HG02759 (cell line): ENCODE results near the gene DLG5.

Experiments
- ATAC-seq: cut with Tn5 transposase; IDR thresholded peaks from one replicate; pipeline ENCODE4 v1.9.1; 2021; ENCODE audit warnings: mild to moderate bottlenecking, moderate library complexity; ENCODE audit not compliant: unreplicated experiment

DLG5 gene

GRCh38 chr10:77896058-77896457, 30.5 kb downstream of the DLG5 start:
- no peak for ATAC-seq

DNA sequence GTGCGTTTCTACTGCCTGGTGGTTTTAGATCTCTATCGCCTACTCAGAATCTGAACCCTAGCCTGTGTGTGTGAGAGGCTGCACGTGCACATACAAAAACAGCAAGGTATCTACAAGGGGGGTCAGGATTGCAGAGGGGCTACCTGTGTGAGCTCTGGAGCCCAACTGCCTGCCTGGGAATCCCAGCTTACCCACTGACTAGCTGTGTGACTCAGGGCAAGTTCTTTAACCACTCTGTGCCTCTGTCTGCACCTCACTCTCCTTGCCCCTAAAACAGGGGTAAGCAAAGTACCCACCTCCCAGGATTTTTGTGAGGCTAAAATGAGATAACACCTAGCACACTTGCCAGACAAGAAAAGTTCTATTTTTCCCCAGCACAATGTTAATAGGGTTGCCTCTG, 32.5 kb downstream of the DLG5 start:
- ATAC-seq: no peak

- no peak for ATAC-seq
Measured at GRCh38 chr10:77893386-77893785, 33.2 kb downstream of the DLG5 start.

GRCh38 chr10:77892761-77893160, 33.8 kb downstream of the DLG5 start:
- no peak for ATAC-seq

- no peak for ATAC-seq
Measured at GRCh38 chr10:77892021-77892739, 34.4 kb downstream of the DLG5 start.

DNA sequence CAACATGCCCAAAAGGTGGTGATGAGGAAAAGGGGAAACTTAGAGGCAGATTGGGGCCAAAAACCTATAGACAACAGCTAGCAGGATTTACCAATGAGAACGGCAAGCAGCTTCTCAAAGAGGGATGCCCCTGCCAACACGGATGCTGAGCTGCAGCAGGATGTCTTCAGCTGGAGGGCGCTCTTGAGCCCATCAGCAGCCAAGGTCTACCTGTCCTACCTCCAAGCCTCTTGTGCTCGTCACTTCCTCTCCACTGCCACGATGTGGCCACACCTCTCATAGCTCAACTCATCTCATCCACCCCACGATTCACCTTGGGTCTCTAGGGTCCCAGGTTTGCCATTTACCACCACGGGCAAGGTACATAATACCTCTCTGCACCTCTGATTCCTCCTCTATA, 36.5 kb downstream of the DLG5 start:
- no peak for ATAC-seq

DNA sequence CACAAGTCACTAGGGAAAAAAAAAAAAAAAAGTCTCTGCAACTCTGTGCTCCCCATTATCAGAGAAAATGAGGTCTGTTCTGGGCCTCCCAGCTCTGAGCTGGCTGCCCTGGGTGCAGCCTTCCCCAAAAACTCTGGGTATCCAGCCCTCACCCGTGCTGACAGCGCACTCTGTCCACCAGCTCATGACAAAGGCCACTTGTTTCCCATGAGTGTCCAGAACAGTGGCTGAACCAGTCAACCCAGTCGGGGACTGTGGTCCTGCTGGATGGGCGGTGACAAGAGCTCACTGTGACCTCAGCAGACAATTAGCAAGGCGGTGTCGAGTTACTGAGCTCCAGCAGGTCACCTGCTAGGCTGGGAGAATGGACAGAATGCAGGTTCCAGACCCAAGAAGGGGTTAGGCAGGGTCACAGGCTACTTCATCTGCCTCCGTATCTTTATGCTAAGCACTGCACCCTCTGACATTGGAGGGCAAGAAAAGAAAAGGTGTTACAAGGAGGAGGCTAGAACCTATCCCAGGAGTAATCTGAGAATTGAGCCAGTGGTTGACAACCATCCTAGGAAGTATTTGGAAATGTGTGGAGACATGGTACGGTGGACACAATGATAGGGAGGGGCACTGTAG, 37.2 kb downstream of the DLG5 start:
- no peak for ATAC-seq

DNA sequence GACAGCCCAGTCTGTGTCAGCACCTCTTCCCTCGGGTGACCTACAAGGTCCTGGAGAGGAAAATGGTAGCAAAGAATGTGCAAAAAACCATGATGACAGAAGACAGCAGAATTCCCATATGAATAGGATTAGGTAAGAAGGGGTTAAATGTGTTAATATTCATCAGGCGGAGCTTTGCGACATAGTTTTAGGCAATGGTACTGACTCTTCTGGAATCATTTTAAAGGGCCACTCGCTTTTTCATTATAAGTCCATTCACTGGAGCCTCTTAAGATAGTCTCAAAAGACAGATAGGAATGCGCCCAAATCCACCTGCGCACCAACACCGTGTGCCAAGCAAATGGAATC, 38.2 kb downstream of the DLG5 start:
- no peak for ATAC-seq

DNA sequence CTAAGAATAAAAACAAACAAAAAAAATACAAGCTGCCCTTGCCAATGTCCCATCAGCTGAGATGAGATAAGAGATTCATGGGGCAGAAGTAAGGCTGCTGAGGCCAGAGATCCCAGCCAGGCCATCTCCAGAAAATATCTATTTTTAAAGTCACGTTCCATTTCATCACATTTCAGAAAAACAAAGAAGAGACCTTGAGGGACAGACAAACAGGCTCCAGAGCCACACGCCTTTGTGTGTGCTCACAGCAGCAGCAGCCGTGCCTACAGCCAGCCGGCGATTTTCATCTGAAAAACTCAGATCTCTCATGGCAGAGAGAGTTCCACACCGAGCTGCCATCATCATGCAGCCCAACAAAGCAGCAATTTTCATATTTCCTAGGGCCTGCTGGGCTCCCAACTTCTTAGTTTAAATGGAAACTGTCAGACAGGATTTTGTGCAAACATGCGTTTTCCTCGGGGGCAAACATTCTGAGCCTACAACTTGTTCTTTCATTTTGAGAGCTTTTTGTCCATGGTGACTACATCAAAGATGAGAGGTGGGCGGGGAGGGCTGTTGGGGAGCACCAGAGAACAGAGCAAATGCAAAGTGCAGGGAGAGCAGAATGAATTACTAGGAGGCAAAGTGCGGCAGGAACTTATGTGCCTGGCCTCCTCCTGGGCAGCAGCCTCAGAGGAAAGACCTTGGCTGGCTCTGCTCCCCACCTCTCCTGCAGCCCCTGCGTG, 38.8 kb downstream of the DLG5 start:
- no peak for ATAC-seq

GRCh38 chr10:77886795-77887355, 39.7 kb downstream of the DLG5 start:
- ATAC-seq: no peak

DNA sequence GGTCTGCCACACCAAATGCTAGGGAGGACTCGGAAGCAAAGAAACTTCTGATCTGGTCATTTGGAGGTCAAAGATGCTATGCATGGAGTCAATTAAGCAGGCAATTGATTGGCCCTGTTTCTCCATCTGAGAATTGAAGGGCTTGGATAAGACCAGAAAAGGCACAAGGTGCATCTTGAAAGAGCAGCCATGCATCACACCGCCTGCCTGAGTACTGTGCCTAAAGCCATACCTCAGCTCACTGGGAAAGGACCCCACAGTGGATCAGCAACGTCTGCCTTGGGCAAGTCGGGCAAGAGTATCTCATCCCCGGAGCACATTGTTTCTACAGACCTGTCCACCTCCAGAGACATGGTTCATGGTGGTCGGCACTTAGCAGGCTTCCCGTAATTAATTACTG, 42.4 kb downstream of the DLG5 start:
- no peak for ATAC-seq

- ATAC-seq: no peak
Measured at GRCh38 chr10:77881636-77882035, 44.9 kb downstream of the DLG5 start.

DNA sequence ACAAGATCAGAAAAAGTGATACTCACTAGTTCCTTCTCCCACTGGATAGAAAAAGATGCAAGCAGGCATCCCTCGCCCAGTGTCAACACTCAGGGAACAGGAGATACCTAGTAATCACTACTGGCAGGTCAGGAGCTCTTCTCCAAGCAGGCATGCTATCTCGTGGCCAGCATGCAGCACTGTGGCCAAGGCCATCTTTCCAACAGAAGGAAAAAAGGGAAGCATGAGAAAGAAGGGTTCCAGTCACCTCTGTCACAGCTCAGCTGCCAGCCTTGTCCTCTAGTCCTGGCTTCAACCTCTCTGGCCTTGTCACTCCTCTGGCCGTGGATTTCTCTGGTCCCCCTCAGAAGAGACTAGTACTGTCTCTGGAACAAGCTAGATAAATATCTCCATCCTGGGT, 45.3 kb downstream of the DLG5 start:
- no peak for ATAC-seq

- ATAC-seq: no peak
Measured at GRCh38 chr10:77879710-77880109, 46.8 kb downstream of the DLG5 start.

- no peak for ATAC-seq
Measured at GRCh38 chr10:77879065-77879464, 47.5 kb downstream of the DLG5 start.

- ATAC-seq: peak; percentile 68
Measured at GRCh38 chr10:77877441-77878344, 48.9 kb downstream of the DLG5 start.

- no peak for ATAC-seq
Measured at GRCh38 chr10:77875730-77876129, 50.8 kb downstream of the DLG5 start.

- ATAC-seq: no peak
Measured at GRCh38 chr10:77874872-77875271, 51.7 kb downstream of the DLG5 start.

- peak; percentile 81 for ATAC-seq
Measured at GRCh38 chr10:77873536-77874380, 52.8 kb downstream of the DLG5 start.

DNA sequence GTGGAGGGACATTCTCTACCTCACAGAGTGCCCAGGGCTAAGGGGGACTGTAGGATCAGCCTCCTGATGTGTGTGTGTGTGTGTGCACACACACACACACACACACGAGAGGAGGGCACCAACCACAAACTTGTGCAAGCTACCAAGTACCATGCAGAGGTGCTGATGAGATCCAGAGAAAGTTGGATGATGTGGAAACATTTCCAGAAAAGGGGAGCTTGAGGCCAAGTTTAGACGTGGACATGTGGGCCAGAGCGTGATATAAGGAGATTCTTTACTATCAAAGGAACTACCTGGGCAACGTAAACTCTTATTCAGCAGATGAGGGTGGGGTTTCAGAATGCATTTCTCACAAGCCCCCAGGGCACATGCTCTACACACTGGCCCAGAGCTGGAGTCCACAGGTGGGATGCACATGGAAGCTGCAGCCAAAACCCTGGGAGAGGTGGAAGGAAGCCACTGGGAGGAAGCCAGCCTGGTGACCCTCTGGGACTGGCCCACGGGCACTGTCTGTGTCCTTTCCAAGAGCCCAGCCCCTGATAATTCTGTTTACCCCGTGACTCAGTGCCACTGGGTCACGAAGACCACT, 53.5 kb downstream of the DLG5 start:
- ATAC-seq: no peak
